Activated CD8-positive, alpha-beta memory T cell treated with anti-CD3 and anti-CD28 coated beads, Interleukin-2, amount 10 ng/mL, durations not matched to agents 7 days and 5 days (primary cell): ENCODE data around the gene HLA-C. TPM values are rescaled to one million over a fixed set of nuclear protein-coding genes. Genes with fewer than 3 reads are reported as not detected.
"Not testable (repeated sequence)": the region's sequence is repeated elsewhere in the genome, so short reads cannot be mapped to it uniquely, and the experiment has no call there.

ENCODE experiments used
- ATAC-seq: fragments of 150-1000 bp; cut with Tn5 transposase; one replicate; pipeline ENCODE4 v1.10.0; 2021; ENCODE audit warnings: moderate library complexity
- CTCF ChIA-PET: fragments of 350-600 bp; sonication (Branson Sonifier 250); formaldehyde crosslinking; loops from one replicate; lab custom pipeline; 2021; ENCODE audit warnings: antibody characterized with exemption; lab: Charles Lee
- DNase-seq: peaks from one replicate; pipeline ENCODE4 v3.0.0-alpha.2; 2020
- H3K27ac Mint-ChIP-seq: one replicate; pipeline ENCODE4 v1.8.0; 2021; ENCODE audit warnings: mild to moderate bottlenecking, mixed read lengths
- H3K27me3 Mint-ChIP-seq: one replicate; pipeline ENCODE4 v1.8.0; 2021; ENCODE audit warnings: mixed read lengths
- H3K36me3 Mint-ChIP-seq: one replicate; pipeline ENCODE4 v1.8.0; 2021; ENCODE audit warnings: mild to moderate bottlenecking, mixed read lengths
- H3K4me1 Mint-ChIP-seq: one replicate; pipeline ENCODE4 v1.8.0; 2021; ENCODE audit warnings: mixed read lengths
- H3K4me3 Mint-ChIP-seq: one replicate; pipeline ENCODE4 v1.8.0; 2021; ENCODE audit warnings: mild to moderate bottlenecking, moderate library complexity, mixed read lengths
- H3K9me3 Mint-ChIP-seq: one replicate; pipeline ENCODE4 v1.8.0; 2022; ENCODE audit warnings: low read depth, mixed read lengths
- total RNA-seq, 2 experiments: library from RNA; stranded (reverse); gene quantifications; one replicate each; pipeline ENCODE4 v1.2.3, GENCODE V29; 2021

The HLA-C gene
- total RNA-seq, 2 experiments from 2014 or later, result 1,097 to 1,393 TPM

DNA sequence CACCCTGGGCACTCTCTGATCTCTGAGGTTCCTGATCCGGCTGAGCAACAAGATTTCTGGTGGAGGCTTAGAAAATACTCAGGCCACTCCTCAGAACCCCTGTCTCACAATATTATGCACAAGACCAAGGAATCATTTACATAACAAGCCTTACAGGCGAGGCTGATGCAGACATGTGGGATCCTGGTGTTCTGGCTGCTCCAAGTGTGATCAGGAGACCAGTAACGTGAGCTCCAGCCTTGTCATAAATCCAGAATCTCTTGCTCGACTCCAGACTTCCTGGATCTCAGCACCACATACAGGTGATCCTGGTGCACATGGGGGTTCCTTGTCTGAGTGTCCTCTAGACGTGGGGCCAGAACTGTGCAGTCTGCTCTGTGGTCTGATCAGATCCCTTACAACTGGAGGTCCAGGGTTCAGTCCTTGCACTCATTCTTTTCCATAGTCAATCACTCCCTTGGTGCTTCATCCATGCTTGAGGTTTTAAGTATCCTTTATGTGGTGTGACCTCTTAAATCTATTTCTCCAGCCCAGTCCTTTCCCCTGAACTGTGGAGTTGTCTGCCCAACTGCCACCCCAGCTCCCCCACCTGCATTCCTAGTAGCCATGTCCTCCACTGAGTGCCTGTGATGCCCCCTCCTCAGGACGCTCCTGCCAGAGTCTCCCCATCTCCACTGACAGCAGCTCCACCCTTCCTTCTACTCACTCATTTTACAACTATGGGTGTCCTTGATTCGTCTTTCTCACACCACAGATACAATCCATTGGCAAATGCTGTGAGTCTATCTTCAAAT is 5.1 kb downstream of the HLA-C start:
- no peak overlapping the region for H3K4me3 Mint-ChIP-seq
- H3K27me3 Mint-ChIP-seq, result no peaks in the 10 kb centered on the region
- no peak for DNase-seq
- H3K36me3 Mint-ChIP-seq, result peaks cover 43% of the 10 kb centered on the region
- CTCF ChIA-PET, result no interaction called here
- H3K27ac Mint-ChIP-seq, result peak overlapping the region; percentile 31
- H3K4me1 Mint-ChIP-seq, result peaks cover 33% of the 10 kb centered on the region
- H3K9me3 Mint-ChIP-seq, result peaks cover 5% of the 10 kb centered on the region
- ATAC-seq, result no peak

DNA sequence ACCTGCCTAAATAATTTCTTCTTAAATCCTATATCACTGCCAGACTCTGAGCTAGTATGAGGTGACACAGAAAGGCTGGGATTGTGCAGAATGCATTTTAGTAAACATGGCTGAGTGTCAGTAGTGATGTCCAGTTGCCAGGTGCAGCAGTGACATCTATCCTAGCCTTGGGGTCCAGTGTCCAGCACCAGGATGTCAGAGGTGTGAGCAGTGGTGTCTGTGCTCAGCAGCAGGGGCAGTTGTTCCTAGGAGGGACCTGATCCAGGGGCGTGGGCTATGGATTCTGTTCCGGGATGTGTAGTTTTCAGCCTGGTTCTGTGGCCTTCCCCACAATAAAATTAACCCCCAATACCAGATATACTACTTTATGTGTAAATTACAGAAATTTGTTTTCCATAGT is 6.0 kb downstream of the HLA-C start:
- ATAC-seq, result peak; percentile 10
- Mint-ChIP-seq H3K36me3 (peaks cover 39% of the 10 kb centered on the region), H3K27ac (no peak overlapping the region)

DNA sequence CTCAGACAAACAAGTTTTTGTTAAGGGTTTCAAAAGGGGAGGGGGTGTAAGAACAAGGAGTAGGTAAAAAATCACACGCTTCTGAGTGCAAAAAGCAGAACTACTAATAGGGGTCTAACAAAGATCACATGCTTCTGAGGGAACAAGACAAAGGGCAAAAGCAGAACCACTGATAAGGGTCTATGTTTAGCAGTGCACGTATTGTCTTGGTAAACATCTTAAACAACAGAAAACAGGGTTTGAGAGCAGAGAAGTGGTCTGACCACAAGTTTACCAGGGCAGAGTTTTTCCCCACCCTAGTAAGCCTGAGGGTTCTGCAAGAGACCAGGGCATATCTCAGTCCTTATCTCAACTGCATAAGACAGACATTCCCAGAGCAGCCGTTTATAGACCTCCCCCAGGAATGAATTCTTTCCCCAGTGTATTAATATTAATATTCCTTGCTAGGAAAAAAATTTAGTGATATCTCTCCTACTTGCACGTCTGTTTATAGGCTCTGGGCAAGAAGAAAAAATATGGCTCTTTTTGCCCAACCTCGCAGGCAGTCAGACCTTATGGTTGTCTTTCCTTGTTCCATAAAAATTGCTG is 8.5 kb downstream of the HLA-C start:
- H3K27ac Mint-ChIP-seq, CTCF ChIA-PET, ATAC-seq, H3K4me3 Mint-ChIP-seq, H3K27me3 Mint-ChIP-seq, DNase-seq, H3K9me3 Mint-ChIP-seq: not testable (repeated sequence)
- H3K36me3 Mint-ChIP-seq, result peaks cover 15% of the 10 kb centered on the region
- peaks cover 10% of the 10 kb centered on the region for H3K4me1 Mint-ChIP-seq

More for the DNA sequence above, 6.0 kb downstream of the HLA-C start:
- DNase-seq, result no peak
- Mint-ChIP-seq H3K4me1 (peaks cover 31% of the 10 kb centered on the region), H3K9me3 (peaks cover 5% of the 10 kb centered on the region), H3K27me3 (no peaks in the 10 kb centered on the region), H3K4me3 (no peak overlapping the region)
- CTCF ChIA-PET, result no interaction called here

DNA sequence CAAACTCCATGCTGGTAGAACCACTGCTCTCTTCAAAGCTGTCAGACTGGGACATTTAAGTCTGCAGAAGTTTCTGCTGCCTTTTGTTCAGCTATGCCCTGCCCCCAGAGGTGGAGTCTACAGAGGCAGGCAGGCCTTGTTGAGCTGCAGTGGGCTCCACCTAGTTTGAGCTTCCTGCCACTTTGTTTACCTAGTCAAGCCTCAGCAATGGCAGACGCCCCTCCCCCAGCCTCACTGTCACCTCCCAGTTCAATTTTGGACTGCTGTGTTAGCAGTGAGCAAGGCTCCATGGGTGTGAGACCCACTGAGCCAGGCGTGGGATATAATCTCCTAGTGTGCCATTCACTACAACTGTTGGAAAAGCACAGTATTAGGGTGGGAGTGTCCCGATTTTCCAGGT is 11.9 kb downstream of the HLA-C start:
- H3K27ac Mint-ChIP-seq, ATAC-seq, H3K4me1 Mint-ChIP-seq, H3K4me3 Mint-ChIP-seq, DNase-seq, H3K36me3 Mint-ChIP-seq, H3K9me3 Mint-ChIP-seq: not testable (repeated sequence)
- CTCF ChIA-PET, result interaction anchor here (1.3 kb wide), 1 partner anchor 54 kb away, joined by 3 read pairs; no protein-coding TSS in a partner anchor
- H3K27me3 Mint-ChIP-seq, result peaks cover 16% of the 10 kb centered on the region

DNA sequence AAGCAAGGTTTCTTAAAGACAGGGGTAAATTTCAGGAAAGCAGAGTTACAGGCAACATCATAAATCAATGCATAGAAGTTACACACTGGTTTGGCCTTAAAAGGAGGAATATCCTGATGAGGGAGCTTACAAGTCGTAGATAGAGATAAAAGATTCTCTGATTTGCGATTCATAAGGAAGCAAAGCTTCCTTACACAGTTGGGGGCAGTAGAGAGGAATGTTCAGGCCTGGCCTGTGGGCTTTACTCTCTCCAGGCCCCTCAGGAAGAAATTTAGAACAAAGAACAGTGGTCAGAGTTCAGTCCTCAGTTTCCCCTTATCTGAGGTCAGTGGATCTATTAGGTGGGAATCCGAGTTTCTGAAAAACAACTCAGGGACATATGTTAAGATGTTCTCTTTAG is 19.3 kb downstream of the HLA-C start:
- Mint-ChIP-seq H3K4me3 (no peak overlapping the region), H3K27me3 (peaks cover 46% of the 10 kb centered on the region), H3K4me1 (no peaks in the 10 kb centered on the region), H3K9me3 (peaks cover 5% of the 10 kb centered on the region), H3K27ac (no peak overlapping the region), H3K36me3 (peaks cover 4% of the 10 kb centered on the region)
- CTCF ChIA-PET, result interaction anchor here (1.8 kb wide), 1 partner anchor 114 kb away, joined by 9 read pairs; no protein-coding TSS in a partner anchor
- ATAC-seq (no peak), DNase-seq (no peak)

DNA sequence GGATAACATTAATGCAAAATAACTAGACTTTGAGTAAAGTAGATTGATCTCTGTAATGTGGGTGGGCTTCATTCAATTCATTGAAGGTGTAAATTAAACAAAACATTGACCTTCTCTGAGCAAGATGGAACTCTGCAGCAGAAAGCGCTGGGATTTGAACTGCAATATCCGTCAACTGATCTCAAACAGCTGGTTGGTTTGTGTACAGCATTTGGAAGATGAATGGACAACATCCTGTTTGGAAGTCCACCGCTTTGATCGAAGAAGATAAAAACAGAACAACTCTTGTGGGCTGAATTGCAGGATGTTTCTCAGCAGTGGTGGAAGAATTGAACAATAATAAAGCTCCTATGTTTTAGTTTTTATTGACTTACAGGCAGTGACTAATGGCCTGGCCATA is 20.6 kb downstream of the HLA-C start:
- ATAC-seq (no peak), DNase-seq (no peak)
- Mint-ChIP-seq H3K9me3 (peaks cover 14% of the 10 kb centered on the region), H3K27ac (no peak overlapping the region), H3K4me1 (no peaks in the 10 kb centered on the region), H3K27me3 (peaks cover 53% of the 10 kb centered on the region), H3K36me3 (peaks cover 7% of the 10 kb centered on the region), H3K4me3 (no peak overlapping the region)
- CTCF ChIA-PET, result interaction anchor here (1.6 to 1.8 kb wide), 2 partner anchors 59 to 116 kb away, joined by 8 to 9 read pairs; no protein-coding TSS in a partner anchor

DNA sequence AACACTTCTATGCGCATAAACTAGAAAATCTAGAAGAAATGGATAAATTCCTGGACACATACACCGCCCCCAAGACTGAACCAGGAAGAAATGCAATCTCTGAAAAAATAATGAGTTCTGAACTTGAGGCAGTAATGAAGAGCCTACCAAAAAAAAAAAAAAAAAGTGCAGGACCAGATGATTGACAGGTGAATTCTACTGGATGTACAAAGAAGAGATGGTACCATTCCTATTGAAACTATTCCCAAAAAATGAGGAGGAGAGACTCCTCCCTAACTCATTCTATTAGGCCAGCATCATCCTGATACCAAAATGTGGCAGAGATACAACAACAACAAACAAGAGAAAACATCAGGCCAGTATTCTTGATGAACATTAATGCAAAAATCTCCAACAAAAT is 22.7 kb downstream of the HLA-C start:
- CTCF ChIA-PET, result no interaction called here
- ATAC-seq (no peak), DNase-seq (no peak)
- H3K27ac Mint-ChIP-seq, result no peak overlapping the region
- H3K36me3 Mint-ChIP-seq, result peaks cover 7% of the 10 kb centered on the region
- peaks cover 14% of the 10 kb centered on the region for H3K9me3 Mint-ChIP-seq
- H3K4me3 Mint-ChIP-seq, result no peak overlapping the region
- no peaks in the 10 kb centered on the region for H3K4me1 Mint-ChIP-seq
- H3K27me3 Mint-ChIP-seq, result peaks cover 53% of the 10 kb centered on the region

DNA sequence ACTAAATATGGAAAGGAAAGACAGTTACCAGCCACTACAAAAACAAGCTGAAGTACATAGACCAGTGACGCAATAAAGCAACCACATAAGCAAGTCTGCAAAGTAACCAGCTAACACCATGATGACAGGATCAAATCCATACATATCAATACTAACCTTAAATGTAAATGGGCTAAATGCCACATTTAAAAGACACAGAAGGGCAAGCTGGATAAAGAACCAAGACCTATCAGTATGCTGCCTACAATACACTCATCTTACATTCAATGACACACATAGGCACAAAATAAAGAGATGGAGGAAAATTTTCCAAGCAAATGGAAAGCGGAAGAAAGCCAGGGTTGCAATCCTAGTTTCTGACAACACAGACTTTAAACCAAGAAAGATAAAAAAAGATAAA is 24.1 kb downstream of the HLA-C start:
- CTCF ChIA-PET, result no interaction called here
- H3K36me3 Mint-ChIP-seq, result peaks cover 6% of the 10 kb centered on the region
- ATAC-seq (no peak), DNase-seq (no peak)
- no peak overlapping the region for H3K27ac Mint-ChIP-seq
- H3K4me3 Mint-ChIP-seq, result no peak overlapping the region
- H3K4me1 Mint-ChIP-seq, result no peaks in the 10 kb centered on the region
- H3K9me3 Mint-ChIP-seq, result peaks cover 14% of the 10 kb centered on the region
- peaks cover 56% of the 10 kb centered on the region for H3K27me3 Mint-ChIP-seq

DNA sequence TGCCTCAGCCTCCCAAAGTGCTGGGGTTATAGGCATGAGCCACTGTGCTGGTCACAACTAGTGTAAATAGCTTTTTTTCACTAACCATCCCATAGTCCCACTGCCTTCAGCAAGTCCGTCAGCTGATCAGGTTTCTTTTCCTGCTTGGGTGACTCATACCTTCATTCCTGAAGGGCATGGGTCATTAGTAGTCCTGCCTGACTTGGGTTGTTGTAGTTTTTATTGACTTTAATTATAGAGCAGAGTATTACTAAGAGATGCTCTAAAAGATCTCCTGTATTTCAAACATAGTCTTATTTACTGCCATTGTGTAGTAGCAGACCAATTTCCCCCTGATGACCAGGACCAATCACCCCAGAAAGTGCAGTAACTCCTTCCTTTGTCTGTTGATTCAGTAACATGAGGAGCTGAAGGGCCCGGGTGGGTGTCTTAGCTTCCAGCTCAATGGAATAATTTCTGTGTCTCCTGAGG is 25.8 kb downstream of the HLA-C start:
- Mint-ChIP-seq H3K27ac (no peak overlapping the region), H3K4me1 (no peaks in the 10 kb centered on the region), H3K9me3 (peaks cover 14% of the 10 kb centered on the region), H3K4me3 (no peak overlapping the region), H3K27me3 (peaks cover 57% of the 10 kb centered on the region), H3K36me3 (peaks cover 6% of the 10 kb centered on the region)
- DNase-seq, result no peak
- no peak for ATAC-seq
- CTCF ChIA-PET, result no interaction called here

DNA sequence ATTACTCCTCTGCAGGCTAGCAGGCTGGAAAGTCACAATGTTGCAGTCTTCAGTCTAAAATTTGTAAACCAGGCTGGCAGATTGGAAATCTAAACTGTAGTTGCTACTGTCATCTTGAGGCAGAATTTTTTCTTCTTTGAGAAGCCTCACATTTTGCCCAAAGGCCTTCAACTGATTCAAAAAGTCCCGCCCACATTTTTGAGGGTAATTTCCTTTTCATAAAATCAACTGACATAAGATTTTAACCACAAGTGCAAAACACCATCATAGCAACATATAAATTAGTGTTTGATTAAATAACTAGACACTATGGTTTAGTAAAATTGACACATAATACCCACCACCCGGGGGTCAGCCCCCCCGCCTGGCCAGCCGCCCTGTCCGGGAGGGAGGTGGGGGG is 28.4 kb downstream of the HLA-C start:
- H3K9me3 Mint-ChIP-seq, result peaks cover 14% of the 10 kb centered on the region
- no peak for ATAC-seq
- peaks cover 4% of the 10 kb centered on the region for H3K36me3 Mint-ChIP-seq
- no peak overlapping the region for H3K27ac Mint-ChIP-seq
- H3K27me3 Mint-ChIP-seq, result peaks cover 43% of the 10 kb centered on the region
- no peak overlapping the region for H3K4me3 Mint-ChIP-seq
- CTCF ChIA-PET, result no interaction called here
- DNase-seq, result no peak
- H3K4me1 Mint-ChIP-seq, result no peaks in the 10 kb centered on the region

DNA sequence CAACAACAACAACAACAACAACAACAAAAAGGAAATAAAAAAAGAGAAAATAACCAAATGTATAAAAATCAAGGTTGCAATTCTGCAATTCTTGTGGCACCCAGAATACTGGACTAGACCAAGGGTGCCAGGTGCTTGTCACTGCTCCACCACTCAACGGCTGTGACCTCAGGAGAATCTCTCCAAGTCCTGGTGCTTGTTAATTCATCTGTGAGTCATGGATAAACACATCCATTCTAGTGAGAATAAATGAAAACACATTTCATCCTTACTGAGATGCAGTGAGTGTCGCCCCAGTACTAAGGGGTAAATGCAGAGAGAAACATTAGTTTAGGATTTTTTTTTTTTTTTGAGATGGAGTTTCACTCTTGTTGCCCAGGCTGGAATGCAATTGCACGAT is 32.0 kb downstream of the HLA-C start:
- DNase-seq, result no peak
- H3K36me3 Mint-ChIP-seq, result no peaks in the 10 kb centered on the region
- ATAC-seq, result no peak
- no peak overlapping the region for H3K27ac Mint-ChIP-seq
- H3K27me3 Mint-ChIP-seq, result peaks cover 33% of the 10 kb centered on the region
- CTCF ChIA-PET, result no interaction called here
- H3K9me3 Mint-ChIP-seq, result no peaks in the 10 kb centered on the region
- no peak overlapping the region for H3K4me3 Mint-ChIP-seq
- no peaks in the 10 kb centered on the region for H3K4me1 Mint-ChIP-seq

DNA sequence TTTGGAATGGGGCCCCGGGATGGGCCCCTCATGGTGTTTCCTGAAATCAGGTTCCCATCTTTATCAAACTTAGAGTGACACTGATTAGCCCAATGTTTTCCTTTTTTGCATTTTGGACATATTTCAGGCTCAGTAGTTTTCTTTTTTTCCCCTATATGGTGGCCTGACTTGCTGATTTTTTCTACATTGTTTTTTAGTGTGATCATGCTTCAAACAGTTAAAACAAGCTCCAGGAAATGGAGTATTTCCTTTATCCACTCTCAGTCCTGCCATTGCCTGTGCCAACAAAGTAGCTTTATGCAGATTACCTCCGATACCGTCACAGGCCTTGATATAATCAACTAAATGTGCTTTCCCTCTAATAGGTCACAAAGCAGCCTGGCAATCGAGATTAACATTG is 37.8 kb downstream of the HLA-C start:
- H3K4me1 Mint-ChIP-seq, H3K36me3 Mint-ChIP-seq, H3K9me3 Mint-ChIP-seq, H3K4me3 Mint-ChIP-seq, ATAC-seq, DNase-seq, H3K27ac Mint-ChIP-seq: not testable (repeated sequence)
- CTCF ChIA-PET, result interaction anchor here (1.6 kb wide), 1 partner anchor 133 kb away, joined by 7 read pairs; no protein-coding TSS in a partner anchor
- peaks cover 52% of the 10 kb centered on the region for H3K27me3 Mint-ChIP-seq

DNA sequence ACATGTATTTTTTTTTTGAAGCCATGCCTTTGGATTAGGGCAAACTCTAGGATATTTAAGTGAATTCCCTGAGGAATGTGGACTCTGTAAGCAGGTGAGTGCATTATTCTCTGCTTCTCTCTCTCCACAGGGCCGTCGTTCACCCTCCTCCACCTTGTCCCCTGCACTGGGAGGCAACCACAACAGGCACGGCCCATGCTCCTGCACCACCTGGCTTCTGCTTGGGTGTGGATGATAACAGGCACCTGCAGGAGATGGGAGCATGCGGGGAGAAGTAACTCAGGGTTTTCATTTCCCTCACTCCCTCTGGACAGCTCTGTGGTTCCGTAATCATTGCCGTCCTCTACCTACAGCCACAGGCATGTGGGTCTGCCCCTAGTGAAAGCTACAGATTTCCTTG is 43.4 kb downstream of the HLA-C start:
- no peak overlapping the region for H3K4me3 Mint-ChIP-seq
- H3K27ac Mint-ChIP-seq, result no peak overlapping the region
- DNase-seq (no peak), ATAC-seq (no peak)
- no peaks in the 10 kb centered on the region for H3K36me3 Mint-ChIP-seq
- H3K4me1 Mint-ChIP-seq, result no peaks in the 10 kb centered on the region
- H3K9me3 Mint-ChIP-seq, result no peaks in the 10 kb centered on the region
- peaks cover 37% of the 10 kb centered on the region for H3K27me3 Mint-ChIP-seq
- CTCF ChIA-PET, result no interaction called here

DNA sequence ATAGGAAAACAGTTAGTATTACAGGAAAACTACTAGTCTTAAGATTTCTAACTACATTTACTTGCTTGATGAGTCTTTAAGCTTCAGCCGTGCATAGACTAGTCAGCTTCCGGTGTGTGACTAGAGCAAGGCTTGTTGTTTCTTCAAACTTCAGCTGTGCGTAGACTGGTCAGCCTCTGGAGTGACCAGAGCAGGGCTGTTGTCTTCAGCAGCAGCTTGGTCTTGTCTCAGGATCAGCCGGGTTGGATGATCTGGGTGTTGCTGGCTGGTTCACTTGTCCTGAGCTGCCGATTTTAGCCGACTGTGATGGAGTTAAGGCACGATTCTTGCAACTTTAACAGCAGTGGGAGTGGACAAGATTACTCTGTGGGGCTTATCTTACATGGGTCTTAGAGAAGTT is 44.7 kb downstream of the HLA-C start:
- H3K27me3 Mint-ChIP-seq, result peaks cover 29% of the 10 kb centered on the region

More for the DNA sequence above, 44.7 kb downstream of the HLA-C start:
- Mint-ChIP-seq H3K4me3 (no peak overlapping the region), H3K4me1 (no peaks in the 10 kb centered on the region), H3K27ac (no peak overlapping the region), H3K36me3 (no peaks in the 10 kb centered on the region), H3K9me3 (no peaks in the 10 kb centered on the region)
- CTCF ChIA-PET, result interaction anchor here (1.3 kb wide), 1 partner anchor 140 kb away, joined by 6 read pairs; no protein-coding TSS in a partner anchor
- DNase-seq (no peak), ATAC-seq (no peak)
